ENCODE data around the gene C17orf114.

Gene C17orf114

DNA sequence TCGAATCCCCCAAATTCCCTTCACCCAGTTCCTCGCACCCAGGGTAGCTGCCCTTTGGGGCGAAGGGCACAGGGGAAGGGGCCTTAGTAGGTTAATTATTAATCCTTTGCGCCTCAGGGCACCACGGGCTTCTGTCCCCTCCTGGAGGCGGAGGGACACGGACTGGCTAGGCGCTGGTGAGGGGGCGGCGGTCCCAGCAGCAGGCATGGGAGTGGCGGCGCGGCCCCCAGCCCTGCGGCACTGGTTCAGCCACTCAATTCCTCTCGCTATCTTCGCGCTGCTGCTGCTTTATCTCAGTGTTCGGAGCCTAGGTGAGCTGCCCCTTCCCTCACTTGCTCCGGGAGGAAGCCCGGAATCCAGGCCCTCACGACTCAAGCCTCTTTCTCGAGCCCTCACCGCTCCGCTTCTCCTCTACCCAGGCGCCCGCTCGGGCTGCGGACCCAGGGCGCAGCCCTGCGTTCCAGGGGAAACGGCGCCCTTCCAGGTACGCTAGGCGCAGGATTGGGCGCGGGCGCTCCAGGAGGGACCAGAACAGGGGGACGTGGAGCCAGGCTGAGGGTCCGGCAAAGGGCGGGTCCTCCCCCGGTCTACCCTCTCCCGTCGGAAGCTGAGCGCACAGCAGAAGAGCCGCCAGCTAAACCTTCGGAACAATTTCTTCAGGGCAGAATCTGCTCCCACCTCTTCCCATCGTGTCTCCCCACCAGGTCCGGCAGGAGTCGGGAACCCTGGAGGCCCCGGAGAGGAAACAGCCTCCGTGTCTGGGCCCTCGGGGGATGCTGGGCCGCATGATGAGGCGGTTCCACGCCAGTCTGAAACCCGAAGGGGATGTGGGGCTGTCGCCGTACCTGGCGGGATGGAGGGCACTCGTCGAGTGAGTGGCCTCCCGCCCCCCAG, 13.1 kb downstream of the C17orf114 start, which contains the start of gene GLTPD2:
TSS of gene GLTPD2 (plus strand) at position 158 of the 894 bp plus-strand sequence. CDS start at position 206, 48 bp downstream.
- peaks cover 20% of the 10 kb centered on the region for H3K4me1 ChIP-seq (ENCODE audit: control insufficient read depth, insufficient read depth, low read length, poor library complexity, severe bottlenecking)
- peaks cover 15% of the 10 kb centered on the region for H3K27me3 ChIP-seq (replicated peaks; ENCODE audit: control insufficient read depth, insufficient read depth, low read length, poor library complexity, severe bottlenecking)
- no peaks in the 10 kb centered on the region for H3K36me3 ChIP-seq (ENCODE audit: control insufficient read depth, insufficient read depth, low read length)
- H3K9me3 ChIP-seq (ENCODE audit: control insufficient read depth, low read length): no peaks in the 10 kb centered on the region
- peak within 1 kb of the TSS; percentile 62 for H3K4me3 ChIP-seq (ENCODE audit: insufficient read depth, low read depth, low read length, poor library complexity, severe bottlenecking)
- H3K27ac ChIP-seq (ENCODE audit: insufficient read depth, low read length, poor library complexity, severe bottlenecking): peak within 1 kb of the TSS; percentile 77
- no peak for DNase-seq

GRCh38 chr17:4788159-4788806, 13.8 kb downstream of the C17orf114 start:
- Histone ChIP-seq H3K27me3 (replicated peaks; ENCODE audit: control insufficient read depth, insufficient read depth, low read length, poor library complexity, severe bottlenecking) (peaks cover 20% of the 10 kb centered on the region), H3K4me1 (ENCODE audit: control insufficient read depth, insufficient read depth, low read length, poor library complexity, severe bottlenecking) (peaks cover 20% of the 10 kb centered on the region), H3K27ac (ENCODE audit: insufficient read depth, low read length, poor library complexity, severe bottlenecking) (no peak overlapping the region), H3K4me3 (ENCODE audit: insufficient read depth, low read depth, low read length, poor library complexity, severe bottlenecking) (no peak overlapping the region), H3K9me3 (ENCODE audit: control insufficient read depth, low read length) (no peaks in the 10 kb centered on the region), H3K36me3 (ENCODE audit: control insufficient read depth, insufficient read depth, low read length) (no peaks in the 10 kb centered on the region)
- no peak for DNase-seq

DNA sequence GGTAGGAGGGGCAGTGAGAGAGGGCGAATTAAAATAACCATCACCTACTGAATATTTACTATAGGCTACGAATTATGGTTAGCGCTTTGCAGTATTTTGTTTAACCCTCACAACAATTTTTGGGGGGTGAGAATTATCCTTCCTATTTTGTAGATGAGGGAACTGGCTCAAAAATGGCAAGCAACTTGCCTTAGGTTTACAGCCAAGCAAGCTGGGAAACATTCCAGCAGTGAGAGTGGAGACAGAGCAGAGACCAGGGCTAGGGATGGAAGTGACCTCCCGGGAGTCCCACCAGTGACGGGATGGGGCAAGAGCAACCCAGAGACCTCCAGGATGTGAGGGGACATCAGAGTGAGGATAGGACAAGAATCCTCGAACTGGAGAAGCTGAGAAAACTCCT, 15.6 kb downstream of the C17orf114 start:
- no peak overlapping the region for H3K27ac ChIP-seq (ENCODE audit: insufficient read depth, low read length, poor library complexity, severe bottlenecking)
- peaks cover 31% of the 10 kb centered on the region for H3K27me3 ChIP-seq (replicated peaks; ENCODE audit: control insufficient read depth, insufficient read depth, low read length, poor library complexity, severe bottlenecking)
- no peaks in the 10 kb centered on the region for H3K36me3 ChIP-seq (ENCODE audit: control insufficient read depth, insufficient read depth, low read length)
- no peak for DNase-seq
- H3K4me3 ChIP-seq (ENCODE audit: insufficient read depth, low read depth, low read length, poor library complexity, severe bottlenecking): no peak overlapping the region
- H3K9me3 ChIP-seq (ENCODE audit: control insufficient read depth, low read length): no peaks in the 10 kb centered on the region
- H3K4me1 ChIP-seq (ENCODE audit: control insufficient read depth, insufficient read depth, low read length, poor library complexity, severe bottlenecking): peaks cover 20% of the 10 kb centered on the region

GRCh38 chr17:4786106-4786511, 16.0 kb downstream of the C17orf114 start, which contains the start of gene VMO1:
VMO1 (minus strand) TSS chr17:4786364; CDS start chr17:4786352, 12 bp downstream.
- no peak for DNase-seq
- peaks cover 32% of the 10 kb centered on the region for H3K27me3 ChIP-seq (replicated peaks; ENCODE audit: control insufficient read depth, insufficient read depth, low read length, poor library complexity, severe bottlenecking)
- H3K36me3 ChIP-seq (ENCODE audit: control insufficient read depth, insufficient read depth, low read length): no peaks in the 10 kb centered on the region
- H3K4me3 ChIP-seq (ENCODE audit: insufficient read depth, low read depth, low read length, poor library complexity, severe bottlenecking): no peak within 1 kb of the TSS
- no peak within 1 kb of the TSS for H3K27ac ChIP-seq (ENCODE audit: insufficient read depth, low read length, poor library complexity, severe bottlenecking)
- peaks cover 20% of the 10 kb centered on the region for H3K4me1 ChIP-seq (ENCODE audit: control insufficient read depth, insufficient read depth, low read length, poor library complexity, severe bottlenecking)
- no peaks in the 10 kb centered on the region for H3K9me3 ChIP-seq (ENCODE audit: control insufficient read depth, low read length)

DNA sequence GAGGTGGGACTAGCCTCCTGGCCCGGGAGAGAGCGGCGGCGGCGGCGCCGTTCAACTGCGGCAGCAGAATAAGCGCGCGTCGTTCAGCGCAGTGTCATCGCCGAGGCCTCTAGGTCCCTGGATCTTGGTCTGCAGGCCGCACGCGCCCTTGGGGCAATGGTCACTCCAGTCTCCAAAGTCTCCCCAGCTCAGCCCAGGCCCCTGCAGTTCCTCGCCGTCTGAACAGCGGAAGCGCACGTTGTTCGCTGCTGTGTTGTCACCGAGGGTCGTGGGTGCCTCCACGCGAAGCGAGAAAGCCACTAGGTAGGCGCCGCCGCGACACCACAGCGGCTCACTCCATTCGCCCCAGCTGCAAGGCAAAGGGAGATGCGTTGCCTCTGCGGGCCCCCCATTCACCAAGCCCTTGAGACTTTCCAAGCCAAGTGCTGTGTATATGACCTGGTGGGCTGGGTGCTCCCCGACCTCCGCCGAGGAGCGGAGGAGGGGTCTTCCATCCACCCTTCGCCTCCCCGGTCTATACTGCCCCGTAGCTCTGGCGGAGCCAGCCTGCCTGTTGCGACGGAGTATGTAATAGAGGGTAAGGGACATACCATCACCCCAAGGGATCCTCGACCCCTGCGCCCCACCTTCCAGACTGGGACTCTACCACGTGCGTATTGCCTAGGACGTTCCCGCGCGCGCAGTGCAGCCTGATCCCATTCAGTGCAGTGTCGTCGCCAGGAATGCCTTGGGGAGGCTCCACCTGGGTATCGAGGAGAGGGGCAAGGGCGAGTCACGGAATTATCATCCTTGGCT, 16.6 kb downstream of the C17orf114 start:
- no peak overlapping the region for H3K4me3 ChIP-seq (ENCODE audit: insufficient read depth, low read depth, low read length, poor library complexity, severe bottlenecking)
- no peak overlapping the region for H3K27ac ChIP-seq (ENCODE audit: insufficient read depth, low read length, poor library complexity, severe bottlenecking)
- H3K27me3 ChIP-seq (replicated peaks; ENCODE audit: control insufficient read depth, insufficient read depth, low read length, poor library complexity, severe bottlenecking): peaks cover 32% of the 10 kb centered on the region

GRCh38 chr17:4782652-4783051, 19.5 kb downstream of the C17orf114 start:
- no peak overlapping the region for H3K27ac ChIP-seq (ENCODE audit: insufficient read depth, low read length, poor library complexity, severe bottlenecking)
- peaks cover 10% of the 10 kb centered on the region for H3K4me1 ChIP-seq (ENCODE audit: control insufficient read depth, insufficient read depth, low read length, poor library complexity, severe bottlenecking)
- no peak for DNase-seq
- no peak overlapping the region for H3K4me3 ChIP-seq (ENCODE audit: insufficient read depth, low read depth, low read length, poor library complexity, severe bottlenecking)
- H3K36me3 ChIP-seq (ENCODE audit: control insufficient read depth, insufficient read depth, low read length): no peaks in the 10 kb centered on the region
- no peaks in the 10 kb centered on the region for H3K9me3 ChIP-seq (ENCODE audit: control insufficient read depth, low read length)
- H3K27me3 ChIP-seq (replicated peaks; ENCODE audit: control insufficient read depth, insufficient read depth, low read length, poor library complexity, severe bottlenecking): peaks cover 32% of the 10 kb centered on the region

More for the DNA sequence above, 16.6 kb downstream of the C17orf114 start:
- H3K36me3 ChIP-seq (ENCODE audit: control insufficient read depth, insufficient read depth, low read length): no peaks in the 10 kb centered on the region
- peaks cover 18% of the 10 kb centered on the region for H3K4me1 ChIP-seq (ENCODE audit: control insufficient read depth, insufficient read depth, low read length, poor library complexity, severe bottlenecking)
- DNase-seq: no peak
- no peaks in the 10 kb centered on the region for H3K9me3 ChIP-seq (ENCODE audit: control insufficient read depth, low read length)

DNA sequence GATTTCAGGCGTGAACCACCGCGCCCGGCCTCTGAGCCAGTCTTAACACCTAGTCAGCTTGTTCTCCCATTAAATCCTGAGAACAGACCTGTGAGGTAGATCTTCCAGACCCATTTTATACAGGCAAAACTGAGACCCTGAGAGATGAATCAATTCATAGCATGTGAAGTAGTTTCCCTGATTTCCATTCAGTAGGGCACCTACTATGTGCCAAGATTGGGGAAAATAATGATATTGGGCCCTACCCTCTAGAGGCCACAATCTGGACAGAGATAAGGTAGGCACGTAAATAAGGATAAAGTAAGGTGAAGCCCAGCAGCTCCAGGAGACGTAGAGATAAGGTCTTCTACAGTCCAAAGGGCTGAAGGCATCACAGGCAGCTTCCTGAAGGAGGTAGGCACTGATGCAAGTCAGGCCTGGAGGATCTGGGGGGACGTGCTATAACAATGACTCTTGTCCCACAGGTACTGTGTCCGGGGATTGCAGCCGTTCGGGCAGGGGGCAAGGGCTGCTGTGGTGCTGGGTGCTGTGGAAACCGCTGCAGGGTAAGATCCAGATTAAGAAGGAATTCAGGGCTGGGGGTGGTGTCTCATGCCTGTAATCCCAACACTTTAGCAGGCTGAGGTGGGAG, 21.7 kb downstream of the C17orf114 start:
- H3K36me3 ChIP-seq (ENCODE audit: control insufficient read depth, insufficient read depth, low read length): no peaks in the 10 kb centered on the region
- DNase-seq: no peak
- no peak overlapping the region for H3K4me3 ChIP-seq (ENCODE audit: insufficient read depth, low read depth, low read length, poor library complexity, severe bottlenecking)
- peaks cover 18% of the 10 kb centered on the region for H3K27me3 ChIP-seq (replicated peaks; ENCODE audit: control insufficient read depth, insufficient read depth, low read length, poor library complexity, severe bottlenecking)
- H3K4me1 ChIP-seq (ENCODE audit: control insufficient read depth, insufficient read depth, low read length, poor library complexity, severe bottlenecking): peaks cover 2% of the 10 kb centered on the region
- H3K9me3 ChIP-seq (ENCODE audit: control insufficient read depth, low read length): no peaks in the 10 kb centered on the region
- H3K27ac ChIP-seq (ENCODE audit: insufficient read depth, low read length, poor library complexity, severe bottlenecking): no peak overlapping the region

- H3K9me3 ChIP-seq (ENCODE audit: control insufficient read depth, low read length): no peaks in the 10 kb centered on the region
- no peak overlapping the region for H3K4me3 ChIP-seq (ENCODE audit: insufficient read depth, low read depth, low read length, poor library complexity, severe bottlenecking)
- H3K36me3 ChIP-seq (ENCODE audit: control insufficient read depth, insufficient read depth, low read length): no peaks in the 10 kb centered on the region
- no peak overlapping the region for H3K27ac ChIP-seq (ENCODE audit: insufficient read depth, low read length, poor library complexity, severe bottlenecking)
- H3K27me3 ChIP-seq (replicated peaks; ENCODE audit: control insufficient read depth, insufficient read depth, low read length, poor library complexity, severe bottlenecking): peaks cover 10% of the 10 kb centered on the region
- no peaks in the 10 kb centered on the region for H3K4me1 ChIP-seq (ENCODE audit: control insufficient read depth, insufficient read depth, low read length, poor library complexity, severe bottlenecking)
- no peak for DNase-seq
These were observed 24.0 kb downstream of the C17orf114 start for GRCh38 chr17:4777969-4778760.

GRCh38 chr17:4772235-4772613, 29.9 kb downstream of the C17orf114 start:
- DNase-seq: no peak
- Histone ChIP-seq H3K4me1 (ENCODE audit: control insufficient read depth, insufficient read depth, low read length, poor library complexity, severe bottlenecking) (no peaks in the 10 kb centered on the region), H3K4me3 (ENCODE audit: insufficient read depth, low read depth, low read length, poor library complexity, severe bottlenecking) (no peak overlapping the region), H3K27me3 (replicated peaks; ENCODE audit: control insufficient read depth, insufficient read depth, low read length, poor library complexity, severe bottlenecking) (no peaks in the 10 kb centered on the region), H3K36me3 (ENCODE audit: control insufficient read depth, insufficient read depth, low read length) (no peaks in the 10 kb centered on the region), H3K27ac (ENCODE audit: insufficient read depth, low read length, poor library complexity, severe bottlenecking) (no peak overlapping the region), H3K9me3 (ENCODE audit: control insufficient read depth, low read length) (no peaks in the 10 kb centered on the region)
